GM18508 (cell line): ENCODE measurements around the gene PARP11.

Experiments
- ATAC-seq: cut with Tn5 transposase; IDR thresholded peaks from one replicate; pipeline ENCODE4 v1.9.1; 2021; ENCODE audit warnings: moderate number of reproducible peaks; ENCODE audit not compliant: insufficient read depth, unreplicated experiment

The PARP11 gene, protein sequence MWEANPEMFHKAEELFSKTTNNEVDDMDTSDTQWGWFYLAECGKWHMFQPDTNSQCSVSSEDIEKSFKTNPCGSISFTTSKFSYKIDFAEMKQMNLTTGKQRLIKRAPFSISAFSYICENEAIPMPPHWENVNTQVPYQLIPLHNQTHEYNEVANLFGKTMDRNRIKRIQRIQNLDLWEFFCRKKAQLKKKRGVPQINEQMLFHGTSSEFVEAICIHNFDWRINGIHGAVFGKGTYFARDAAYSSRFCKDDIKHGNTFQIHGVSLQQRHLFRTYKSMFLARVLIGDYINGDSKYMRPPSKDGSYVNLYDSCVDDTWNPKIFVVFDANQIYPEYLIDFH

GRCh38 chr12:3872800-3873636 lies at the start of gene PARP11:
TSS of gene PARP11 (minus strand) at chr12:3873399. CDS start at chr12:3873229, 170 bp downstream.
- ATAC-seq: peak; percentile 61

DNA sequence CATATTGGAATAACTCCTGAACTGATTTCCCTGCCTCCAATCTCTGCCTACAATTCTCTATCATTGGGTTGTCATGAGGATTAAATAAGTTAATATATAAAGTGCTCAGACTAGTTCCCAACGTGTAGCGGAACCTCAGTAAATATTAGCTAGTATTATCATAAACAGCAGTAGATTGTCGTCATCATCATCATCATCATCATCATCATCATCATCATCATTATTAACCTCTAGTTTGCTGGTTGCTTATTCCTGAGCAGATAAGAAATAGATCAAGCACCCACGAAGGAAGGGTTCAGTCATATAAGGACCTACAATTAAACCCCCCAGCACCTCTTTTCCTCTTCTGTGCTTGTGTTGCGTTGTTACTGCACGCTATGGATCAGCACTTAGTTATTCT lies 48.8 kb upstream of the PARP11 start:
- no peak for ATAC-seq

GRCh38 chr12:3921526-3921925 lies 48.3 kb upstream of the PARP11 start:
- no peak for ATAC-seq

GRCh38 chr12:3921151-3921471 lies 47.9 kb upstream of the PARP11 start:
- no peak for ATAC-seq

GRCh38 chr12:3920351-3921150 lies 47.4 kb upstream of the PARP11 start:
- no peak for ATAC-seq

GRCh38 chr12:3913278-3913677 lies 40.1 kb upstream of the PARP11 start:
- no peak for ATAC-seq

DNA sequence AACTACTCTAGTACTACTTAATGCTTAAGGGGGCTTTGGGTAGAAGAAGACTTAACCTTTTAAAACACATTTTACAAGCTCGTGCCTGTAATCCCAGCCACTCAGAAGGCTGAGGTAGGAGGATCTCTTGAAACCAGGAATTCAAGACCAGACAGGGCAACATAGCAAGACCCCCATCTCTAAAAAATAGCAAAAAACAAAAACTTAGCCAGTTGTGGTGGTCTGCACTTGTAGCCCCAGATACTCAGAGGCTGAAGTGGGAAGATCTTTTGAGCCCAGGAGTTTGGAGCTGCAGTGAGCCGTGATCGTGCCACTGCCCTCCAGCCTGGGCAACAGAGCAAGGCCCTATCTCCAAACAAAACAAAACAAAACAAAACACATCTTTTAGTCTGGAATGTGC lies 39.7 kb upstream of the PARP11 start:
- no peak for ATAC-seq

- no peak for ATAC-seq
These were observed 38.2 kb upstream of the PARP11 start for GRCh38 chr12:3911409-3911808.

DNA sequence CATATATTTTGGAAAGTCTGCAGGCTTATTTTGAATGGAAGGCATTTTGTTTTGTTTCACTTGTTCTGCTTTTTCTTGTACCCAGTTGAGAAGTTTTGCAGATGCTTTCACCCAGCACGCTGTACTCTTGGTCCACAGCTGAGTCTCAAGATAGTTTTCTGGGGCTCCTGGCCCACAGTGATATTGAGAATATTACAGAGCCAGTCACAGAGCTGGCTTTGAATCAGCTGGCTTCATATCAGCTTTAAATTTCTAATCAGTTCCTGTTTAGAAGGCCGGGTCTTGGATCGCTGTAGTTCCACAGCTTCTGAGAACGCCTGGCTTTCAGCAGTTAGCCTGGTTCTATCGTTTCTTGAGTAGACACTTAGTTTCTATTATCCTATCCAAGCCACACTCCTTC lies 32.5 kb upstream of the PARP11 start:
- ATAC-seq: no peak

DNA sequence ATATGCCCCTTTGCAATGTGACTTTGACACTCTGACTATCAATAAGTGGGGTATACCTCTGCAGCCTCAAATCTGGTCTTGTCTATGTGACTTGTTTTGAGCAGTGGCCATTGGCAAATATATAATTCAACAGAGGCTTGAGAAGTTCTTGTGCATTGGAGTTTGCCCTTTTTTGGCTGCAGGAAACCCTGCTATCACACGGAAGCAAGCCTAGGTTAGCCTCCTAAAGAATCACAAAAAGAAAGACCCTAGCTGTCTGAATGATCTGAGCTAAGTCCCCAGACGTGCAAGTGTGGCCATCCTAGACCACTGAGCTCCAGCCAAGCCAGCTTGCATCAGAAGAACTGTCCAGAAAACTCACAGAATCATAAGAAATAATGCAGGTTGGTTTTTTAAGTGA lies 31.8 kb upstream of the PARP11 start:
- ATAC-seq: no peak

- ATAC-seq: no peak
These were observed 29.7 kb upstream of the PARP11 start for GRCh38 chr12:3902921-3903320.

DNA sequence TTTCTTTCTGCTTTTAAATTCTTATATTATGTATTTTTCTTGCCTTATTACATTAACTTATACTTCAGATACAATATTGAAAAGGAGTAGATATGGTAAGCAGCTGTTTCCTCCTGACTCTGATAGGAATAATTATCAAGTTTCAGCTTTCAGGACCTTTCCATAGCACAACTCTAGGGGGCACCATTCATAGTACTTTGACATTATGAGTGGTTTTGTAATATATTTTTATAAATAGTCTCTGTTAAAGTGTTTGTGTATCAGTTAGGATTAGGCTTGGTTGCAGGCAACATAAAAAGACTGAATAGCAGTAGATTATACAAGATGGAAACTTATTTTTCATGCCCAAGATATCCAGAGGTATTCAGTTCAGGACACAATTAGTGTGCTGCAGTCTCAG lies 27.9 kb upstream of the PARP11 start:
- no peak for ATAC-seq

DNA sequence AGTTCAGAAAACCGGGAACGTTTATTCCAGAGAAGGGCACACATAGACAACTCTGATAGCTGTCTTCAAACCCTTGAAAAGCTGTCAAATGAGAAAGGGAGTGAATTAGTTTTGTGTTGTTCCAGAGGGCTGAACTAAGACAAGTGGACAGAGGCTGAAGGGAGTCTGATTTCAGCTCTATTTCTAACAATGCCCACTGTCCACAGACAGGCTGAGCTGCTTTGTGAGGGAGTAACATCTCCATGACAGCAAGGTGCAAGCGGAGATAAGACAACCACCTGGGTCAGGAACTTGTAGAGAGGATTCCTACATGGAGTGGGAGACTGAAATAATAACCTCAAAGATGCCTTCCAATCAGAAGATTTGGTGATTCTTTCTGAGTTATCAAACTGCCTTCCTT lies 25.6 kb upstream of the PARP11 start:
- no peak for ATAC-seq

GRCh38 chr12:3897371-3897971 lies 24.3 kb upstream of the PARP11 start:
- ATAC-seq: no peak

DNA sequence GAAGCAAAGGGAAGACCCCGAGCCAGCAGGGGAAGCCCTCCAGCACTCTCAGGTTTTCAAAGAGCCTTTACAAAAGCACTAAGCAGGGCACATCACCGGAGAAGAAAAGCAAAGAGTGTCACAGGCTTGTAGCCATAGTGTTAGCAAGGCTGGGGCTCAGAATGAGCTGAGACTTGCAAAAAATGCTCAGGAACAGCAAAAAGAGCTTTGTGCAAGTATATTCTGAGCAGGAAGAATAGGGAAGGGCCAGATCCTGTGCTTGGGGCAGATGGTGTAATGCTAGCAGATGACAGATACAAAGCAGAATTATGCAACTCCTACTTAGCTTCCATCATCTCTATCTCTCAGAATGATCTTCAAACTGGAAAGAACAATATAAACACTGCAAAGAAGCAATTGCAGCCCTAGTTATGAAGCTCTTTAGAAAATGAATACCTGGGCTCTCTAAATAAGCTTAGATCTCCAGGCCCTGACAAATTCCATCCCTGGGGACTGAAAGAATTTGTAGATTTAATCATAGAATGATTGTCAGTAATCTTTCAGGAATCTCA lies 23.7 kb upstream of the PARP11 start:
- no peak for ATAC-seq

GRCh38 chr12:3896356-3896755 lies 23.2 kb upstream of the PARP11 start:
- no peak for ATAC-seq

GRCh38 chr12:3892631-3893030 lies 19.4 kb upstream of the PARP11 start:
- ATAC-seq: no peak

GRCh38 chr12:3891201-3891600 lies 18.0 kb upstream of the PARP11 start:
- no peak for ATAC-seq

DNA sequence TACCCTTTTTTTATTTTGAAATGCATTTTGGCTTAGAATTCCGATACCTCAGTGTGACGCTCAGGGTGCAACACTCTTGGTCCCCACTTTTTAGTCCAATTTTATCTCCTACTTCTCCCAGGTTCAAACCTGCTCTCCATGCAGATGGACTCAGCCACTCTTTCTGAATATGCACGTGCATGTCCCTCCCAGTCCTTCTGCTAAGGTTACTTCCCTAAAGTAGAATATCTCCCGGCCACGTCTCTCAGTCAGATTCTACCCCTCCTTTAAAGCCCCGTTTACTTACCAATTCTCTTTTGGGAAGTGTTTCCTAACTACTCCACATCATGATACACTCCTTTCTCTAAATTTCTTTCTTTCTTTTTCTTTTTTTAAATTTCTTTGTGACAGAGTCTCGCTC lies 15.5 kb upstream of the PARP11 start:
- ATAC-seq: no peak
